ENCODE results near the gene PRKCE. TPM values are rescaled to one million over a fixed set of nuclear protein-coding genes. Genes with fewer than 3 reads are reported as not detected.

The PRKCE gene
- total RNA-seq, 1 experiment from 2014 or later: 14.8 TPM

- no peak for TF ChIP-seq ZBTB33 (IDR thresholded peaks at IDR 0.05; ENCODE audit: extremely low read depth, insufficient replicate concordance, low read length)
- no peak for TF ChIP-seq MAX (IDR thresholded peaks at IDR 0.05)
- TF ChIP-seq EZH2phosphoT487 (IDR thresholded peaks at IDR 0.05; ENCODE audit: borderline replicate concordance): no peak
- TF ChIP-seq SRF (IDR thresholded peaks at IDR 0.05; ENCODE audit: low read depth): no peak
- no peak for TF ChIP-seq CEBPB (IDR thresholded peaks at IDR 0.05; ENCODE audit: low read depth)
- TF ChIP-seq RAD21 (IDR thresholded peaks at IDR 0.05; ENCODE audit: low read depth): no peak
- no peak for TF ChIP-seq CBX3 (IDR thresholded peaks at IDR 0.05; ENCODE audit: low read depth)
- no peak for TF ChIP-seq ZFX (IDR thresholded peaks at IDR 0.05)
- no peak for TF ChIP-seq ELF1 (IDR thresholded peaks at IDR 0.05; ENCODE audit: borderline replicate concordance, low read depth)
- TF ChIP-seq JUND (IDR thresholded peaks at IDR 0.05): no peak
- TF ChIP-seq YY1 (IDR thresholded peaks at IDR 0.05; ENCODE audit: extremely low read depth, insufficient replicate concordance, low read depth, low read length): no peak
Observed at GRCh38 chr2:45836316-45836715, 184.8 kb downstream of the PRKCE start (continued).

GRCh38 chr2:45836740-45837139 is 185.3 kb downstream of the PRKCE start:
- no peak for DNase-seq (ENCODE audit: low read depth, low spot score)
- ChIA-PET CTCF (no interaction called here), RAD21 (ENCODE audit: low non-redundant PET in 1 of 2, low total read pairs in 2 of 2, uncharacterized antibody in 2 of 2, unreplicated experiment in 2 of 2) (no interaction called here), POLR2A (no interaction called here)
- no peak for ATAC-seq
- H3K9me3 ChIP-seq (ENCODE audit: control insufficient read depth in 1 of 2, insufficient read depth in 1 of 2, low read depth in 1 of 2, low read length in 2 of 2): no peaks in the 10 kb centered on the region
- intact Hi-C loops (cut with micrococcal nuclease): no loop called here
- H3K4me3 ChIP-seq (replicated peaks in 1 of 2; ENCODE audit: low read depth in 1 of 2, low read length in 2 of 2): no peak overlapping the region
- H3K79me2 ChIP-seq (ENCODE audit: insufficient read depth, low read length): no peaks in the 10 kb centered on the region
- H3K4me1 ChIP-seq (ENCODE audit: control insufficient read depth in 1 of 2, insufficient read depth in 2 of 2, low read length in 2 of 2): no peaks in the 10 kb centered on the region
- TF ChIP-seq EZH2phosphoT487 (IDR thresholded peaks at IDR 0.05; ENCODE audit: borderline replicate concordance) (no peak), ELF1 (IDR thresholded peaks at IDR 0.05; ENCODE audit: borderline replicate concordance, low read depth) (no peak), CBX3 (IDR thresholded peaks at IDR 0.05; ENCODE audit: low read depth) (no peak), ZFX (IDR thresholded peaks at IDR 0.05) (no peak), MAX (IDR thresholded peaks at IDR 0.05) (no peak), FOSL1 (IDR thresholded peaks at IDR 0.05; ENCODE audit: low read depth) (no peak), POLR2A (IDR thresholded peaks at IDR 0.05; ENCODE audit: borderline replicate concordance, extremely low read depth, insufficient read depth, insufficient read length) (no peak)
- H3K9ac ChIP-seq (ENCODE audit: low read length): no peak overlapping the region
- no peaks in the 10 kb centered on the region for H3K27me3 ChIP-seq (ENCODE audit: insufficient read depth, low read length)
- BruUV-seq (replicated peaks): no TSS peak
- H4K20me1 ChIP-seq (ENCODE audit: insufficient read depth): no peaks in the 10 kb centered on the region
- H3K36me3 ChIP-seq (ENCODE audit: control insufficient read depth in 1 of 2, insufficient read depth in 2 of 2, low read length in 2 of 2): no peaks in the 10 kb centered on the region
- H3K4me2 ChIP-seq (ENCODE audit: low read length): no peak overlapping the region
- no peak overlapping the region for H2AFZ ChIP-seq (ENCODE audit: low read depth, low read length, poor library complexity, severe bottlenecking)
- H3K27ac ChIP-seq (ENCODE audit: low read depth, low read length): no peak overlapping the region
- no peaks in the 10 kb centered on the region for H3K9me2 ChIP-seq (ENCODE audit: insufficient read depth)
